Cerebellar nuclear complex (tissue), 1 donor: Measurements from ENCODE around the gene FAM222A.

Source experiments
- DNase-seq, 2 experiments: peaks; one replicate each; lab custom pipeline; 2025; lab: John Stamatoyannopoulos, UW

FAM222A gene

GRCh38 chr12:109738209-109738608, 24.6 kb downstream of the FAM222A start:
- no peak for DNase-seq

GRCh38 chr12:109738878-109739665, 25.4 kb downstream of the FAM222A start:
- no peak for DNase-seq

- DNase-seq = no peak
Measured at GRCh38 chr12:109739747-109740693, 26.4 kb downstream of the FAM222A start.

- DNase-seq = no peak
Measured at GRCh38 chr12:109740694-109741245, 27.1 kb downstream of the FAM222A start.

- DNase-seq = no peak
Measured at GRCh38 chr12:109741286-109741969, 27.8 kb downstream of the FAM222A start.

GRCh38 chr12:109741970-109742703, 28.5 kb downstream of the FAM222A start:
- DNase-seq = no peak

GRCh38 chr12:109743076-109743910, 29.7 kb downstream of the FAM222A start:
- DNase-seq = no peak

- DNase-seq = no peak
Measured at GRCh38 chr12:109744026-109744425, 30.4 kb downstream of the FAM222A start.

- no peak for DNase-seq
Measured at GRCh38 chr12:109744986-109745942, 31.6 kb downstream of the FAM222A start.

GRCh38 chr12:109752117-109753053, 38.8 kb downstream of the FAM222A start:
- DNase-seq = no peak

- no peak for DNase-seq
Measured at GRCh38 chr12:109753054-109753401, 39.4 kb downstream of the FAM222A start.

GRCh38 chr12:109753959-109754358, 40.3 kb downstream of the FAM222A start:
- no peak for DNase-seq

GRCh38 chr12:109756457-109756856, 42.8 kb downstream of the FAM222A start:
- no peak for DNase-seq

- DNase-seq = no peak
Measured at GRCh38 chr12:109757671-109758265, 44.1 kb downstream of the FAM222A start.

GRCh38 chr12:109758426-109759420, 45.1 kb downstream of the FAM222A start:
- no peak for DNase-seq

- DNase-seq = no peak
Measured at GRCh38 chr12:109759595-109759994, 46.0 kb downstream of the FAM222A start.
